LHCN-M2 (cell line): Measurements from ENCODE around the gene ROBO3. TPM values are rescaled to one million over a fixed set of nuclear protein-coding genes. Genes with fewer than 3 reads are reported as not detected.
A peak's percentile ranks its signal among the peaks of the same experiment; 100 is the strongest.

ENCODE experiments used
- DNase-seq: peaks from one replicate; pipeline ENCODE4 v3.0.0-alpha.2; 2012; ENCODE audit warnings: low read depth
- total RNA-seq: library from RNA; depleted of rRNA; stranded (reverse); fragments of >200 nt; gene quantifications from 2 replicates; pipeline ENCODE4 v1.2.3, GENCODE V29; 2014

Gene ROBO3
- total RNA-seq, 1 experiment from 2014 or later: 18.5 TPM

DNA sequence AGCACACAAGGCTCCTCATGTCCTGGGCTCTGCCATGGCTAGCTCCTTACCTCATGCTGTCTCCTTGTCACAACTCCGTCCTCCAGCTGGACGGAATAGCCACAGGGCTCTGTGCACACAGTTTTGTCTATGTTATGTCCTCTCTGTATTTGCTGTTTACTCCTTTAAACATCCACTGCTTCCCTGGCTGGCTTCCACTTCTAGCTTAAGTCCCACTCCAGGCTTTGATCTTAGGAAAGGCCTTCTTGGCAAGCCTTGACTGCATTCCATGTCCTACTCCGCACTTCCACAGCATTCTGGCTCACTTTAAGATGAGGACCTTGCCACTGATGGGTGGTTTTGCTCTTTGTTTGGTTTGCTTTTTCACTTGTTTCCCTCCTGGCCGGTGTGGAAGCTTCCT is 22.9 kb upstream of the ROBO3 start:
- DNase-seq: no peak

DNA sequence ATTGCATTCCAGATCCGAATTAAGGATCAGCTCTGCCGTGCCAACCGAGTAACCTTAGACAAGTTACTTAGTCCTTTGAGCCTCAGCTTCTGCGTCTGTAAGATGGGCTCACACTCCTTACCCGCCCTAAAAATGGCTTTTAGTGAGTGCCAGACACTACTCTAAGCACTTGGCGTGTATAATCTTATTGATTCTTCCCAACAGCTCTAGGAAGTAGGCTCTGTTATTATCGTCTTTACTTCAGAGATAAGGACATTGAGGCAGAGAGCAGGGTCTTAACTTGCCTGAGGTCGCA is 21.7 kb upstream of the ROBO3 start:
- no peak for DNase-seq

DNA sequence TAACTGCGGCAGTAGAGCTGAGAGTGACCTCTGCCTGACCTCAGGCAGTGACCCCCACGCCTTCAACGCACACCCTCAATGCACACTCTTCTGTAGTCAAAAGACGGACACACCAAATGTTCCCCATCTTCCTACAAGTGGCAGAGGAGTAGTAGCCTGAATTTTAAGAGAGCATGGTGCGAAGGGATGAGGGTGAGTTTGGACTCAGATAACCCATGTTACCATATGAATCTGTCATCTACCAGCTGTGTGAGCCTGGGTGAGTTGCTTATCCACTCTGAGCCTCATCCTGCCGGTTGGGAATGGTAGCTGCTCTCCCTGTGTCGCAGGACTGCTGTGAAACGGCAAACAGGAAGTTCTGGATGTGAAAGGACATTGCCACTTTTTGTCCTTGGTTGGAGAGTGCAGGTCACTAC is 20.6 kb upstream of the ROBO3 start:
- no peak for DNase-seq

DNA sequence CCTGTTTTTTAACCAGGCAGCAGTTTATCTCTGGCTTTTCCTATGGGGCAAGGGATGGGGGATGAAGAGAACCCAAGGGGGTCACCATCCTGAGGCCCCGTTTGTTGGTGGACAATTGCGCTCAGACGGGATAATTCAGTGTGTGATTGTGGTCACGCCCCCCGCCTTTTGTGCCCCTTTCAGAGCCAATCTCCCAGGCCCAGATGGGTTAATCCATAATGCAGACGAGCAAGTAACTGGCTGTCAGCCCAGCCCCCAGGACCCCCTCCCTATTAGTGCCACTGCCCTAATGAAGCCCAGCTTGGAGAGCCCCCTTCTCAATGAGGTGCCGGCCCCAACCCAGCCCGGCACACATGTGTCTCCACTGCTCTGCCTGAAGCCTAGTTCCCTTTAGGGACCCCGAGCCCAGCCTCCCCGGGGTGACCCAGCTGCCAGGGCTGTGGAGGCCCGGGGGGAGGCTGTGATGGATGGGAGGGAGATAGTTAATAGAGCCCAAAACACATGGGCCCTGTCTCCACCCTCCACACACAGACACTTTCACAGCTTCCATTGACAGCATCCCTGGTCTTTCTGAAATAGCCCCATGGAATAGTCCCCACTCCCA is 19.1 kb upstream of the ROBO3 start:
- DNase-seq: no peak

DNA sequence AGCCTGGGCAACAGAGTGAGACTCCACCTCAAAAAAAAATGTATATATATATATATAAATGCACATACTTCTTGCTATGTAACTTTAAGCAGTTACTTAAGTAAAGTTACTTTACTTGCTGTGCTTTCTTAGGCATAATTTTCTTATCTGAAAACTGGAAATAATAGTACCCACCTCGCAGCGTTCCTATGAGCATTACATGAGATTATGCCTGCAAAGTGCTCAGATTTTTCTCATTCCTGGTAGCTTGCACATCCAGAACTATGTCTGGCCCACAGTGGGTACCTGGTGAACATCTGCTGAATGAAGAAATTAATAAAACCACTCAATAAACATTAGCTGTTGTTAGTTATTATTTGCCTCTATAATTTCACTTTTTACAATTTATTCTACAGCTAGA is 6.1 kb upstream of the ROBO3 start:
- no peak for DNase-seq

DNA sequence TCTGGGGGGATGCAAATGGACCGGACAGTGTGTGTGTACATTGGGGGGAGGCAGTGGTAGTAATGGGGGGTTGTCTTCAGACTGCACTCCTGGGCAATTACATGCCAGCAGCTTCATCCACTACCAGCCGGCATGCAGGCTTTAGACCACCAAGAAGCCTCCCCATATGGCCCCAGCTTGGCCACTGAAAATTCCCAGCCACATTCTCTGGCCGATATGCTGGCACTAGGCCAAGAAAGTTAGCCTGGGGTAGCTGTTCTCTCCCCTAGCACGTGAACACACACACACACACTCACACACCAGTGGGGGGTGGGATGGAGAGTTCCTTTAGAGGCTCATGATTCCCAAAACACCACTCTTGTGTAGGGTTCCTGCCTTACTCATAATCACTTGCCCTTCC is 3.6 kb upstream of the ROBO3 start:
- DNase-seq: no peak

DNA sequence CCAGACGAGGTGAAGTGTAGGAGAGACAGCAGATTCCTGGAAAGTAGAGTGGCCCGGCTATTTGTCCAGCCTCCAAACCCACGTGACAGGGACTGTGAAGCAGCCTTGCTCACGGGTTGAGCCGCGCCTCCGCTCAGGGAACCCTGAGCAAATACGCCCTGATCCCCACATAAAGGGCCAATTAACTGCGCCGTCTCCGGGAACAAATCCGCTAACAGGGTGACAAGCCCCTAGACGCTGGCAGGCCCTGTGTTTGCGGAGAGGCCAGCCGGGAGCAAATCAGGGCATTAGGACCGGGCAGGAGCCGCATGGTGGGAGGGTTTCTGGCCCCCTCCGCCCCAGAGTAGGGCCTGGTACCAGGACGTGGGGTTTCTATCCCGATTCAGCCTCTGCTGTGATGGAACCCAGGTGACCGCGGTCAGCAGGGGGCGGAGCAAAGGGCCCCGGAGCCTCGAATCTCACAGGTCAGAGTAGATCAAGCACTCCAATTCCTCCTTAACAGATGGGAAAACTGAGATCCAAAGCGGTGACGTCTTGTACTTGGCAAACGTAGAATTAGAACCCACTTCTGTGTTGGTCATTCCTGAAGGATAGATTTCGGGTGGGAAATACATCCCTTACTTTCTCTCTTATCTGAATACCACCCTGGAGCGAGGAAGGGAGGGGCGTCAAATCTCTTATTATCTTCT is 2.0 kb upstream of the ROBO3 start:
- DNase-seq: peak; percentile 44

DNA sequence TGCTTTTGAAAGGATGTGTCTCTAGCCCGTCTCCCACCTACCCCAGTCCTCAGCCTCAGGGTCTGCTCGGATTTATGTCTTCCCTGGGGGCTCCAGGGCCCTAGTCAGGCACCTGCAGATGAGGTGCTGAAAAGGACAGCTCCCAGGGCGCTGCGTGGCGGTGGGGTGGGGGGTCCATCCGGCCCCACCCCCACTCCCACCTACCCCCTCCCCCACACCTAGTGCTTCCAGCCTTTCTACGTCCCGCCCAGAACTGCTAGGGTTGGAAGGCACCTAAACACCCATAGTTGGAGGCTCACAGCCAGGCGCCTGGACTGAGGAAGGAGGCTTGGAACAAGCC is 1.4 kb upstream of the ROBO3 start:
- no peak for DNase-seq

DNA sequence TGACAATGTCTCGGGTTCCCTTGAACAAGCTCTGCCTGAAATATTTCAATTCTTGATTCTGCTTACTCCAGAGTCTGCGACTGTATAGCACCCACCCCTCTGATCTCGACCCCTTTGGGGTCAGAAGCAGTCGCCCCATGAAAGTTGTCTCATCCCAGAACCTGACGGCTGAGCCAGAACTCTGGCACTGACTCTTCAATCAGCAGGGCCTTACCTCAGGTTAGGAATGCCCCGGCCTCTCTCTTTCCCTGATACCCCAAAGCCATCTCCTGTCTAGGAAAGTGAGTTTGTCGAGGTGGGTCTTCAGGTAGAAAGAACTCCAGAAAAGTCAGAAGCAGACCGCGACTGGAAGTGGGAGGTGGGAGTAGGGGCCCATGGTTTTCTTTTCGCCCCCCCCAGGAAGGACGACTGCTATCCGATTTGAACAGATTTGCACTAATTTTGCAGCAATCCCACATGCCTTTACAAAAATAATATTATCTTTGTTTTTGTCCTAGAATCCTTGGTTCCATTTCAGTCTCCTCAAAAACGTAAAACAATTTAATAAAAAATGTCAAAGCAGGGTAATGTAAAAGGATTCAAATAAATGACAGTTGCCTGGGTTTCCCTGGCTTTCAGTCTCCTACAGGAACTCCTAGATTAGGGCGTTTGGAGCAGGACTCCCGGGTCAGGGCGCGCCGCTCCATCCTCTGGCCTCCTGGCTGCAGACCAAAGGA is 898 bp upstream of the ROBO3 start:
- DNase-seq: no peak

DNA sequence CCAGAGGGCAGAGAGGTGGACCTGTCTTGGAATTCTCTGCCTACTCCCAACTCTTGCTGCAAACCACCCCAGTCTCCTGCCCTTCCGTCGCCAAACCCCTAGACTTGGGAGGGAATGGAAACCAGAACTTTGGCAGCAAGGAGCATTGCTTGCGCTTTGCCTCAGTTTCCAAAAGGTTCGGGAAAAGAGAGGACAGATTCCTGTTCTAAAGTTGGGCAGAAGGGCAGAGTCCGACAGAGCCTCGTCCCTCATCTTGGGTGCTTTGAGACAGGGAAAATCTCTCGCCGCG is 396 bp upstream of the ROBO3 start:
- DNase-seq: no peak

DNA sequence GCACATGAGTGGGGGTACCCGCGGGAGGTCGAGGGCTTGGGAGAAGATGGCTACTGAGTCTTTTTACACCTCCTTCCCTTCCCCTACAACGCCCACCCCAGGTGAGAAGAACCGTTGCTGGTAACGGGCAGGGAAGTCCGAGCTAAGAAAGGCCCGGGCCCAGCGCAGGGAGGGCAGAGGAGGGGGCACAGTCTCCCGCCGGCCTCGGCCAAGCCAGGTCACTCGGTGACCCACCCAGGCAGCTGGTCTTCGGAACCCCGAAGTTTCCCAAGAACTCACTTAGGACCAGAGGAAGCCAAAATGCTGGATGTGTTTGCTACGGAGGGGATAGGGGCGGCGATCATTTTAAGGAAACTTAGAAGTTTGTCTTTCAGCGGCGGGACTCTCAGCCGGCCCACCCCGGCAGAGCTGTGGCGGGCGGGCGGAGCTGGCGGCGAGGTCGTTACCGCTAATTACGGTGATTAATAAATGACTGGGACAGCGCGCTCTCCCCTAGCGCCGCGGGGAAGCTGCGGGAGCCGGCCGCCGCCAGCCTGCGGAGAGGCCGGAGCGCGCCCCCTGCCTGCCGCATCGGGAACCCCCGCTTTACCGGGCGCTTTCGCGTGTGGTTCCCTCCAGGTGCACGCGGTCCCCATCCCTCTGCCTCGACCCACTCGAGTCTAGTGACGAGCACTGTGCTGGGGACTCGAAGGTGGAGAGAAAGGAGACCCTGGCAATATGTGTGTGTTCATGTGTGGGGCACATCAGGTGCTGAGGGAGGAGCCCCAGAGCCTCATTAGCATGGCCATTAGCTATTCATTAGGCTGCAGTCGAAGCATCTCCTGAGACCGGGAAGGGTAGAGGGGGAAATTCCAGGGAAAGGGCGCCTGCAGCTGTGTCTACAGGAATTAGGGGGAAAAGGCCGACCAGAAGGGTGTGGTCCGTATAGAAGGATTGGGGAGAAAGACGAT is 945 bp downstream of the ROBO3 start:
- DNase-seq: no peak

DNA sequence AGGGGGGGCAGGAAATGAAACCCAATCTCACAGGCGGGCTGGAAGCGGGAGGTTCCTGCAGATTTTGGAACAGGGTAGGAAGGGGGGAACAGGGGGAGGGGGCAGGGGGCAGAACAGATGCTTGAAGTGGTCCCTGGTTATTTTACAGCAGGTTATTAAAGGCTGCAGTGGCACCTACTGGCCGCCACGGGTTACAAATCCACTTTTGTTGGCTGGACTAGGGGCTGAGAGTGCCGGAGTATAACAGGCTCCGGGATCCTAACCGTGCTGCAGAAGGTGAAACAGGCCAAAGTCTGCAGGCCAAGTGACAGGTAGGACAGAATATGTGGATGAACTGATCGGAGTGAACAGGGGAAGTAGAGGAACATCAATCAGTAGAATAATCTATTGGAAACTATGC is 2.5 kb downstream of the ROBO3 start:
- DNase-seq: no peak

DNA sequence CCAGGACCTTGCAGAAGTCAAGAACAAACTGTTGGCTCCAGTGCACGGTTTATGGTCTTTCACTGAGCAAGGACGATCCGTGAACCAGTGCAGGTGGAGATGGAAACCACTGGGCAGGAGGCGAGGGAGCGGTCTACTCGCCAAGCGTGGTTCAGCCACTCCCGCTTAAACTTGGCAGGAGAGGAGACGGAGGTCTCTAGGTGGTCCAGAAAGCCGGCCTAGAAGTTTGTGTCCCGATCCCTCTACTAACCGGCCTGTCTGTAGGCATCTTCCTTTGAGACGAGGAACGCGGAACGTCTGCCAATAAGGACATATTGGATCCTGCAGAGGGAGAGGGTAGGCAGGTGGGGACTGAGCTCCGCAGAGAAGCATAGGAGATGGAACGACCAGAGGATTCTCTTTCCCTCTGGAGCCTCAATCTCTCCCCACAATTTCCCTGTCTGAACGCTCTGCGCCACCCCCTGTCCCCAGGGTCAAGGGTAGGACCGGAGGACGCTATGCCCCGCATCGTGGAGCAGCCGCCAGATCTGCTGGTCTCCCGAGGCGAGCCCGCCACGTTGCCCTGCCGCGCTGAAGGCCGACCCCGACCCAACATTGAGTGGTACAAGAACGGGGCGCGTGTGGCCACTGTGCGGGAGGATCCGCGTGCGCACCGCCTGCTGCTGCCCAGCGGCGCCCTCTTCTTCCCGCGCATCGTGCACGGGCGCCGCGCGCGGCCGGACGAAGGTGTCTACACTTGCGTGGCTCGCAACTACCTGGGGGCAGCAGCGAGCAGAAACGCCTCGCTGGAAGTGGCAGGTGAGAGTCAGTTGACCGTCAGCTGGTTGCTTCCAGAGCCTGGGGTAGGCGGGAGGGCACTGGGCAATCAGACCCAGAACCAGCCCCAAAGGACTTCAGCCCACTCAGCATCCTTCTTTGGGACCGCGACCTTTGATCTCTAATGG is 3.4 kb downstream of the ROBO3 start:
- no peak for DNase-seq

DNA sequence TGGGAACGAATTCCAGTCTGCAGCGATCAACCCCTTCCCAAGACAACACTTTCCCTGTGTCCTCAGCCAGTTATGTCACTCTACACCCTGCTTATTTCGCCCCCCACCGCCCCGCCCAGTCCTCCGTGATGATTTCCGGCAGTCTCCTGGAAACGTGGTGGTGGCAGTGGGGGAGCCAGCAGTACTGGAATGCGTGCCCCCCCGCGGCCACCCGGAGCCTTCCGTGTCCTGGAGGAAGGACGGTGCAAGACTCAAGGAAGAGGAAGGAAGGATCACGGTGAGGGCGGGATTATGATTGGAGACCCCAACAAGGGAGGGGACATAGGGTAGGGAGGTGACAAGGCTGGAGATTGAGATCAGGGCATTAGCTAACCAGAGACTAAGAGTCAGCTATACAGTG is 4.1 kb downstream of the ROBO3 start:
- no peak for DNase-seq

DNA sequence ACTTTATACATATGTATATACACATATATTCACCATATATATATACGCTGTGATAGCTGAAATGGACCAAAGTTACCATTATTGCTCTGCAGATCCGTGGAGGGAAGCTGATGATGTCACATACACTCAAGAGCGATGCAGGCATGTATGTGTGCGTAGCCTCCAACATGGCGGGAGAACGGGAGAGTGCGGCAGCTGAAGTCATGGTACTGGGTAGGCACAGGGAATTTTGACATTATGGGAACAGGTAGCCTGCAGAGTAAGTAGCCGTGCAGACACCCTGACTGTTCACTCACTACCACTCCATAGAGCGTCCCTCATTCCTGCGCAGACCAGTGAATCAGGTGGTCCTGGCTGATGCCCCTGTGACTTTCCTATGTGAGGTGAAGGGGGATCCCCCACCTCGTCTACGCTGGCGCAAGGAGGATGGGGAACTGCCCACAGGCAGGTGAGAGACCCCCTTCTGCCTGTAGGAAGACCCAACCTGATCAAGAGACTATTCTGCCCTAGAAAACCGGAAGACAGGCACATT is 4.7 kb downstream of the ROBO3 start:
- no peak for DNase-seq

DNA sequence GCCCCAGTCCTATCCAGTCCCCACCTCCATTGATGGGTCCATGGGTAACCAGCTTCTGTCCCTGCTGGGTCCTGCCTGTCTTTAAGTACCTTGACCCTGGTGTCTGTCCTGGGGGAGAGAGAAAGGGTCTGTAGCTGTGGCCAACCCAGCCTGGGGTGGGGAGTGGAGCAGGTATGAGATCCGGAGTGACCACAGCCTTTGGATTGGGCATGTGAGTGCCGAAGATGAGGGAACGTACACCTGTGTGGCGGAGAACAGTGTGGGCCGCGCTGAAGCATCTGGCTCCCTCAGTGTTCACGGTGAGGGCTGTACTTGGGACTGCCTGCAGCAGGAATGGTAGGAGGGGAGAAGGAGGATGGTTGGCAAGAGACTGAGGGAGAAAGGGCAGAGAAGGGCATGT is 5.2 kb downstream of the ROBO3 start:
- DNase-seq: no peak

DNA sequence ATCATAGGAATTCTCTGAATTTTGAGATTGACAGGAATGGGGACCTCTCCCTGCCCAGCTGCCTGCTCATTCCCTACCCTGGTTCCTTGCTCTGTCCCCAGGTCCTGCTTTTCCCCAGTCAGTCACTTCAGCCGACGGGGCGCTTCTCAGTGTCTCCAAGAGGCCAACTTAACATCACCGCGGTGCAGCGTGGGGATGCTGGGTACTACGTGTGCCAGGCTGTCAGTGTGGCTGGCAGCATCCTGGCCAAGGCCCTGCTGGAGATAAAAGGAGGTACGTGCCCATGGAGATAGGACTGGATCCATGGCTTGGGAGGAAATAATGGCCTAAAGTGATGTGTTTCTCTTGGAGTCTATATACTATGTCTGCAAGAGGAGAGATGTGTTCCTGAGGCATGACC is 7.0 kb downstream of the ROBO3 start:
- no peak for DNase-seq

DNA sequence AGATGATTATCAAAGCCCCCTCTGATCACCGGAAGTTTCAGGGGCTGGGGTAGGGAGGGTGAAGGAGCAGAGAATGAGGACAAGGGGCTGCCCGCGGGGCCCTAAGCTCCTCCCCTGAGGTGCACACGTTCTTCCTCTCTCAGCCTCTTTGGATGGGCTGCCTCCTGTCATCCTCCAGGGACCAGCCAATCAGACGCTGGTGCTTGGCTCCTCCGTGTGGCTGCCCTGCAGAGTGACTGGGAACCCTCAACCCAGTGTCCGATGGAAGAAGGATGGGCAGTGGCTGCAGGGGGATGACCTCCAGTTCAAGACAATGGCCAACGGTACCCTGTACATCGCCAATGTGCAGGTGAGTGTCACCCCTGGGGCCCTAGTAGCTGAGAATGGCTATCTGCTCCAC is 7.5 kb downstream of the ROBO3 start:
- no peak for DNase-seq

DNA sequence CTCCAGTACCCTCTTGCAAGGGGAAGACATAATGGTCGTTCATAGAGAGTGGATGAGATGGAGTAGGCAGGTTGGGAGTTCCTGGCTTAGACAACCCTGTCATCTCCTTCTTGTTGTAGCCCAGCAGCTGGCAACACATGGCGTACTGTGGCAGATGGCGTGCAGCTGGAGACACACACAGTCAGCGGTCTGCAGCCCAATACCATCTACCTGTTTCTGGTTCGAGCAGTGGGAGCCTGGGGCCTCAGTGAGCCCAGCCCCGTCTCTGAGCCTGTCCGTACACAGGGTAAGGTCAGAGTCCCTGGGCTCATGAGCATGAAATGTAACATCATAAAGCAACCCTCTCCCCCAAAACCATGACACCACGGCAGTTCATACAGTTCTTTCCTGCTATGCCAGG is 8.7 kb downstream of the ROBO3 start:
- no peak for DNase-seq

DNA sequence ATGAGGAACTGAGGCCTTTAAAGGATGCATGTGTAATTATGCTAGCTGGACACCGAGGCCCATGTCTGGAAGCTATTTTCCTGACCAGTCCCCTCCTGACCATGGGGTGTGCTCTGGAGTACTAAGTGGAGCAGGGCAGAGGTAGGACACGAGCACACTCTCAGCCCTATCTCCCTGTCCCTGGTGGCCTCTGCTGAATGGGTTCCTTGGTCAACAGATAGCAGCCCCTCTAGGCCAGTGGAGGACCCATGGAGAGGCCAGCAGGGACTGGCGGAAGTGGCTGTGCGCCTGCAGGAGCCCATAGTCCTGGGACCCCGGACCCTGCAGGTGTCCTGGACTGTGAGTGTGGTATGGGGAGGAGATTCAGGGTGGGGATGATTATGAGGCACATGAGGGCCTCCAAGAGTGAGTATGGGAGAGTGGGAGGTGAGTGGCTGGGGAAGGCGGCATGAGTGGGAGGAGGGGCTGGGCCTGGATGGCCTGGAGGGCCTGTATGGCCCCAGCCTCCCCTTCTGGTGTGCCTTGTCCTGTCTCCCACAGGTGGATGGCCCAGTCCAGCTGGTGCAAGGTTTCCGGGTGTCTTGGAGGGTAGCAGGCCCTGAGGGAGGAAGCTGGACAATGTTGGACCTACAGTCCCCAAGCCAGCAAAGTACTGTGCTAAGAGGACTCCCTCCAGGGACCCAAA is 9.5 kb downstream of the ROBO3 start:
- DNase-seq: no peak

DNA sequence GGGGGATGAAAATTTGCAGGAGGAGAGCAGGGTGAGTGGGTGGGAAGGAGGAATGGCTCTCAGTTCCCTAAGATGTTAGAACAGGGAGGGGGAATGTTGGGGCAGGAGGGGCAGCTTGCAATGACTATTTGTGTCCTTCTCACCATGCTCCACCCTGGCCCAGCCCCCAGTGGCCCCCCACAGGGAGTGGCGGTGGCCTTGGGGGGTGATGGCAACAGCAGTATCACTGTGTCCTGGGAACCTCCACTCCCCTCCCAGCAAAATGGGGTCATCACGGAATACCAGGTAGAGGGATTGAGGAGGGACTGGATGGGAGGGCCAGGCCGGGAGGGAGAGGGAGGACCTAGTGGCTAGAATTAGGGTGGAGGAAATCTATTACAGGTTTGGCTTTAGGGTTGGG is 10.2 kb downstream of the ROBO3 start:
- no peak for DNase-seq
